Stromal cell of bone marrow (primary cell): ENCODE measurements around the gene TBL1X.

Source experiments
- DNase-seq: peaks from one replicate; pipeline ENCODE4 v3.0.0-alpha.2; 2012; ENCODE audit warnings: low read depth

Gene TBL1X

GRCh38 chrX:9628779-9629493 is 164.1 kb downstream of the TBL1X start:
- no peak for DNase-seq

GRCh38 chrX:9634551-9634950 is 169.7 kb downstream of the TBL1X start:
- DNase-seq = no peak

GRCh38 chrX:9635368-9635767 is 170.5 kb downstream of the TBL1X start:
- no peak for DNase-seq

GRCh38 chrX:9635803-9636202 is 170.9 kb downstream of the TBL1X start:
- no peak for DNase-seq

GRCh38 chrX:9638871-9639270 is 174.0 kb downstream of the TBL1X start:
- no peak for DNase-seq

- DNase-seq = no peak
These were observed 177.6 kb downstream of the TBL1X start for GRCh38 chrX:9642270-9642995.

GRCh38 chrX:9643807-9644206 is 178.9 kb downstream of the TBL1X start:
- no peak for DNase-seq

- DNase-seq = no peak
These were observed 179.5 kb downstream of the TBL1X start for GRCh38 chrX:9644335-9644734.

- DNase-seq = no peak
These were observed 181.8 kb downstream of the TBL1X start for GRCh38 chrX:9646471-9647224.

- no peak for DNase-seq
These were observed 182.6 kb downstream of the TBL1X start for GRCh38 chrX:9647431-9647830.

GRCh38 chrX:9650091-9650490 is 185.2 kb downstream of the TBL1X start:
- DNase-seq = no peak

- DNase-seq = no peak
These were observed 186.9 kb downstream of the TBL1X start for GRCh38 chrX:9651737-9652136.

- no peak for DNase-seq
These were observed 190.1 kb downstream of the TBL1X start for GRCh38 chrX:9654929-9655328.

GRCh38 chrX:9656277-9656676 is 191.4 kb downstream of the TBL1X start:
- no peak for DNase-seq

GRCh38 chrX:9656871-9657270 is 192.0 kb downstream of the TBL1X start:
- no peak for DNase-seq

GRCh38 chrX:9657590-9658256 is 192.9 kb downstream of the TBL1X start:
- no peak for DNase-seq

GRCh38 chrX:9658409-9658808 is 193.6 kb downstream of the TBL1X start:
- no peak for DNase-seq

- DNase-seq = no peak
These were observed 194.8 kb downstream of the TBL1X start for GRCh38 chrX:9659571-9660195.

GRCh38 chrX:9662148-9662547 is 197.3 kb downstream of the TBL1X start:
- DNase-seq = no peak

GRCh38 chrX:9663216-9663615 is 198.4 kb downstream of the TBL1X start:
- DNase-seq = no peak

GRCh38 chrX:9664224-9664623 is 199.4 kb downstream of the TBL1X start:
- DNase-seq = no peak

- DNase-seq = no peak
These were observed 200.3 kb downstream of the TBL1X start for GRCh38 chrX:9665113-9665512.
